Measurements from ENCODE around the gene LASP1. TPM values are rescaled to one million over a fixed set of nuclear protein-coding genes. Genes with fewer than 3 reads are reported as not detected.

The LASP1 gene
- polyA plus RNA-seq, 1 of the 3 experiments (the other 2 are of a cell fraction), result 102 TPM

DNA sequence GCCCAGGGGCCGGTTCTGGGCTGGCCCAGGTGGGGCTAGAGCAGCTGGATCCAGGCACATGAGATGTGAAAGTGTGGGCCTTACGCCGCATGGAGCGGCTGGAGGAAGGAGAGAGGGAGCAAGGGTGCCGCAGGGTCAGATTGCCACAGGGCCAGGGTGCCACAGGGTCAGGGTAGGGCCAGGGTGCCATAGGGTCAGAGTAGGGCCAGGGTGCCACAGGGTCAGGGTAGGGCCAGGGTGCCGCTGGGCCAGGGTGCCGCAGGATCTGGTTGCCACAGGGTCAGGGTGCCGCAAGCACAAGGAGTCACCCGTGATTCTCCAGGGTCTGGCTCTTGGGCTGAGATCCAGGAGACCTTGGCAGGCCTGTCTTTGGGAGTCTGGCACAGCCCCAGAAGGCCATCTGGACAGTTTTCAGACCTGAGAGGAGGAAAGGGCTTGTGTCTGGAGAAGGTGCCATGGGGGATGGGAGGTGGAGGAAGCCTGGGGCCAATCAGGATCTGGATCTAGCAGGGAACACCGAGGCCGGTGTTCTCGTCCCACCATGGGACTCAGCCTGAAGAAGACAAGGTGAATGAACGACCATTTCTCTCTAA is 42.5 kb downstream of the LASP1 start (continued):
- TF ChIP-seq SIN3A (IDR thresholded peaks at IDR 0.05; ENCODE audit: borderline replicate concordance, low read depth, low read length), result no peak
- TF ChIP-seq TEAD4 (IDR thresholded peaks at IDR 0.05; ENCODE audit: borderline replicate concordance, insufficient read depth), result no peak
- no peak; the same call in 1 of the 2 replicates for TF ChIP-seq RXRA (IDR thresholded peaks at IDR 0.05; ENCODE audit: borderline replicate concordance, low read depth)
- TF ChIP-seq MEF2A (IDR thresholded peaks at IDR 0.05; ENCODE audit: borderline replicate concordance, low read depth), result no peak

DNA sequence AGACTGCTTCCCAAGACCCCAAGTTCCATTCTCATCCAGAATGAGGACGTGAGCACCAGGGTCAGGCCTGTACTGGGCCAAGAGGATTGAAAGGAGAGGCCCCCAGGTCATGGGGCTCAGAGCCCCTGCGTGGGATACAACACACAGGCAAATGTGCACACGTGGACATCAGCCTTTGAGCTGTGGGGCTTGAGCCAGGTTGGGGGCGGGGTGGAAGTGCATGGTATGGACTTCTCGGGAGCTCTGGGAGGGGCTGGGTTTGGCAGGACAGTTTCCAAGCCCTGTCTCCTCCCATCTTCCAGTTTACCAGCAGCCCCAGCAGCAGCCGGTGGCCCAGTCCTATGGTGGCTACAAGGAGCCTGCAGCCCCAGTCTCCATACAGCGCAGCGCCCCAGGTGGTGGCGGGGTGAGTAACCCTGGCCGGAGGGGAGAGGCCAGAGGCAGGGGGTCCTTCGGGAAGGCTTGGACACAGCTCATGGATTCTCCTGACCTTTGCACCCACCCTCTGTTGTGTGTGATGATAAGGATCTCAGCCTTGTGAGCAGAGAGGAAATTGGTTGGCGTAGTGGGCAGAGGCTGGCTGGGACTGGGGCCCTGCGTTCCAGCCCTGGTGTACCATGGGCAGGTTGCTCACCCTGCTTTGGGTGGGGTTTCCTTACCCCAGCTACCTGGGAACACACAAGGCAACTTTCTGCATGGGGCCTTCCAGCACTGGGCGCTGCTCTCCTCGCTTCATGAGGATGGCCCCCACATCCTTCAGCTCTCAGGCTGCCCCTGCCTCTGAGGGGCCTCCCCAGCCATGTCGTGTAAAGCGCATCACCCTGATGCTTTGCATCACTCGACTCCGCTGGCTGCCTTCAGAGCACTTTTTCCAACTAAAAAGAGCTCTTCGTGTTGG is 45.1 kb downstream of the LASP1 start:
- Histone ChIP-seq H3K27me3 (ENCODE audit: insufficient read depth) (no peaks in the 10 kb centered on the region), H3K9me3 (no peaks in the 10 kb centered on the region), H2AFZ (ENCODE audit: low read depth) (no peak overlapping the region), H3K79me2 (ENCODE audit: insufficient read depth) (peaks cover 47% of the 10 kb centered on the region), H3K36me3 (replicated peaks in 1 of 2; ENCODE audit: control insufficient read depth in 1 of 2, insufficient read depth in 2 of 2, low read length in 1 of 2) (peaks cover 28 to 40% of the 10 kb centered on the region in 2 experiments), H3K4me1 (ENCODE audit: control insufficient read depth in 1 of 2, insufficient read depth in 2 of 2, low read depth in 1 of 2, low read length in 1 of 2) (peaks cover 0 to 39% of the 10 kb centered on the region in 2 experiments; a peak in 2 of 4 replicates), H3K27ac (ENCODE audit: low read depth in 2 of 2, low read length in 1 of 2) (peak overlapping the region in 1 of 2 experiments; percentile 64; a peak in 2 of 4 replicates), H4K20me1 (ENCODE audit: insufficient read depth) (peaks cover 37% of the 10 kb centered on the region), H3K9ac (no peak overlapping the region), H3K9me2 (no peaks in the 10 kb centered on the region), H3K4me2 (no peak overlapping the region), H3K4me3 (ENCODE audit: low read depth in 2 of 2, low read length in 1 of 2) (no peak overlapping the region), H3F3A (replicated peaks; ENCODE audit: insufficient read depth) (peaks cover 14% of the 10 kb centered on the region)
- ChIA-PET POLR2A (interaction anchor here (1.8 to 2.4 kb wide), 3 partner anchors 10 to 61 kb away, joined by 4 to 15 read pairs (median 9); partner anchors contain the start of gene LASP1NB), CTCF (interaction anchor here (1.1 to 1.9 kb wide), 8 partner anchors 9 to 708 kb away, joined by 3 to 7 read pairs (median 4); no protein-coding TSS in a partner anchor)
- peak; percentile 83 for TF ChIP-seq GATA2 (CRISPR knock-in tag; IDR thresholded peaks at IDR 0.05)
- TF ChIP-seq, protein P1, sequence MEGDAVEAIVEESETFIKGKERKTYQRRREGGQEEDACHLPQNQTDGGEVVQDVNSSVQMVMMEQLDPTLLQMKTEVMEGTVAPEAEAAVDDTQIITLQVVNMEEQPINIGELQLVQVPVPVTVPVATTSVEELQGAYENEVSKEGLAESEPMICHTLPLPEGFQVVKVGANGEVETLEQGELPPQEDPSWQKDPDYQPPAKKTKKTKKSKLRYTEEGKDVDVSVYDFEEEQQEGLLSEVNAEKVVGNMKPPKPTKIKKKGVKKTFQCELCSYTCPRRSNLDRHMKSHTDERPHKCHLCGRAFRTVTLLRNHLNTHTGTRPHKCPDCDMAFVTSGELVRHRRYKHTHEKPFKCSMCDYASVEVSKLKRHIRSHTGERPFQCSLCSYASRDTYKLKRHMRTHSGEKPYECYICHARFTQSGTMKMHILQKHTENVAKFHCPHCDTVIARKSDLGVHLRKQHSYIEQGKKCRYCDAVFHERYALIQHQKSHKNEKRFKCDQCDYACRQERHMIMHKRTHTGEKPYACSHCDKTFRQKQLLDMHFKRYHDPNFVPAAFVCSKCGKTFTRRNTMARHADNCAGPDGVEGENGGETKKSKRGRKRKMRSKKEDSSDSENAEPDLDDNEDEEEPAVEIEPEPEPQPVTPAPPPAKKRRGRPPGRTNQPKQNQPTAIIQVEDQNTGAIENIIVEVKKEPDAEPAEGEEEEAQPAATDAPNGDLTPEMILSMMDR (IDR thresholded peaks at IDR 0.05), result peak; percentile 10; the same call in 1 of the 2 replicates
- no peak for TF ChIP-seq SIN3A (IDR thresholded peaks at IDR 0.05; ENCODE audit: borderline replicate concordance, low read depth, low read length)
- no peak for TF ChIP-seq NFIC (IDR thresholded peaks at IDR 0.05; ENCODE audit: borderline replicate concordance)
- TF ChIP-seq FOXJ3 (CRISPR knock-in tag; IDR thresholded peaks at IDR 0.05), result 0 out of 2 replicates have a peak, but pooled peaks have one; percentile 35
- no peak for TF ChIP-seq ELF1 (IDR thresholded peaks at IDR 0.05)
- WGBS (ENCODE audit: low lambda C conversion rate), result 80% methylated on average over 13 of the region's 20 CpGs
- DNase-seq, result peak; percentile 67

DNA sequence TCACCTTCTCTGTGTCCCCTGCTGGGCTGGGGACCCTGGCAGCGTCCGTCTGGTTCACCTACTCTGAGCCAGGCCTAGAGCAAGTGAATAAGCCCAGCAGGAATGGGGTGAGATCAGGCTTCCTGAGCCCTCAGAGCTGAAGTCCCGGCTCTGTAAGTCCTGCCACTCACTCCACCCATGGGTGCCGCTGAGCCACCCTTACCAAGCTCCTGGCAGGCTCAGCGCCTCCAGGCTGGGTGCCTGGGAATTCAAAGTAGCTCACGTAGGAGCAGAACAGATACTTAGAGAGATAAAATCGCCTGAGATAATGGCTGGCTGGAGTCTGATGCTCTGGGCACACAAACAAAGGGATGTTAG is 45.8 kb downstream of the LASP1 start:
- Histone ChIP-seq H3K9me3 (no peaks in the 10 kb centered on the region), H3K4me1 (ENCODE audit: control insufficient read depth in 1 of 2, insufficient read depth in 2 of 2, low read depth in 1 of 2, low read length in 1 of 2) (peaks cover 0 to 39% of the 10 kb centered on the region in 2 experiments; a peak in 2 of 4 replicates), H3K4me2 (no peak overlapping the region), H3K9me2 (no peaks in the 10 kb centered on the region), H3K9ac (no peak overlapping the region), H3K27me3 (ENCODE audit: insufficient read depth) (no peaks in the 10 kb centered on the region), H3K79me2 (ENCODE audit: insufficient read depth) (peaks cover 41% of the 10 kb centered on the region), H3F3A (replicated peaks; ENCODE audit: insufficient read depth) (peaks cover 15% of the 10 kb centered on the region), H2AFZ (ENCODE audit: low read depth) (no peak overlapping the region), H3K4me3 (ENCODE audit: low read depth in 2 of 2, low read length in 1 of 2) (no peak overlapping the region), H3K27ac (ENCODE audit: low read depth in 2 of 2, low read length in 1 of 2) (peak overlapping the region in 1 of 2 experiments; percentile 64; a peak in 2 of 4 replicates), H4K20me1 (ENCODE audit: insufficient read depth) (peaks cover 33% of the 10 kb centered on the region), H3K36me3 (replicated peaks in 1 of 2; ENCODE audit: control insufficient read depth in 1 of 2, insufficient read depth in 2 of 2, low read length in 1 of 2) (peaks cover 28 to 40% of the 10 kb centered on the region in 2 experiments)
- 67% methylated on average over 5 of the region's 7 CpGs for WGBS (ENCODE audit: low lambda C conversion rate)
- CTCF ChIA-PET, result interaction anchor here (1.1 to 1.9 kb wide), 7 partner anchors 8 to 708 kb away, joined by 3 to 7 read pairs (median 4); no protein-coding TSS in a partner anchor
- TF ChIP-seq, protein P2, sequence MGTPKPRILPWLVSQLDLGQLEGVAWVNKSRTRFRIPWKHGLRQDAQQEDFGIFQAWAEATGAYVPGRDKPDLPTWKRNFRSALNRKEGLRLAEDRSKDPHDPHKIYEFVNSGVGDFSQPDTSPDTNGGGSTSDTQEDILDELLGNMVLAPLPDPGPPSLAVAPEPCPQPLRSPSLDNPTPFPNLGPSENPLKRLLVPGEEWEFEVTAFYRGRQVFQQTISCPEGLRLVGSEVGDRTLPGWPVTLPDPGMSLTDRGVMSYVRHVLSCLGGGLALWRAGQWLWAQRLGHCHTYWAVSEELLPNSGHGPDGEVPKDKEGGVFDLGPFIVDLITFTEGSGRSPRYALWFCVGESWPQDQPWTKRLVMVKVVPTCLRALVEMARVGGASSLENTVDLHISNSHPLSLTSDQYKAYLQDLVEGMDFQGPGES (IDR thresholded peaks at IDR 0.05; ENCODE audit: low read depth, low read length), result no peak
- peak; percentile 32; the same call in 1 of the 2 replicates for TF ChIP-seq GATA2 (CRISPR knock-in tag; IDR thresholded peaks at IDR 0.05)
- POLR2A ChIA-PET, result interaction anchor here (1.8 to 2.4 kb wide), 3 partner anchors 9 to 62 kb away, joined by 4 to 15 read pairs (median 9); partner anchors contain the start of gene LASP1NB
- peak; percentile 47 for DNase-seq

Measured in SK-N-SH (cell line).